ENCODE data around the gene NLGN1.
"Not testable (repeated sequence)": the region's sequence is repeated elsewhere in the genome, so short reads cannot be mapped to it uniquely, and the experiment has no call there.

NLGN1 gene

GRCh38 chr3:173583496-173583895 is 186.0 kb downstream of the NLGN1 start:
- no peak for DNase-seq

- no peak for DNase-seq
Observed at GRCh38 chr3:173584093-173584837, 186.7 kb downstream of the NLGN1 start.

- no peak for DNase-seq
Observed at GRCh38 chr3:173584838-173585831, 187.6 kb downstream of the NLGN1 start.

GRCh38 chr3:173586166-173586565 is 188.6 kb downstream of the NLGN1 start:
- DNase-seq: no peak

GRCh38 chr3:173587055-173587454 is 189.5 kb downstream of the NLGN1 start:
- no peak for DNase-seq

- no peak for DNase-seq
Observed at GRCh38 chr3:173588556-173588955, 191.0 kb downstream of the NLGN1 start.

GRCh38 chr3:173589116-173589515 is 191.6 kb downstream of the NLGN1 start:
- DNase-seq: no peak

- no peak for DNase-seq
Observed at GRCh38 chr3:173591401-173591800, 193.9 kb downstream of the NLGN1 start.

GRCh38 chr3:173594881-173595280 is 197.3 kb downstream of the NLGN1 start:
- DNase-seq: not testable (repeated sequence)

- DNase-seq: no peak
Observed at GRCh38 chr3:173599673-173600072, 202.1 kb downstream of the NLGN1 start.

- no peak for DNase-seq
Observed at GRCh38 chr3:173614522-173614921, 217.0 kb downstream of the NLGN1 start.

GRCh38 chr3:173615661-173616060 is 218.1 kb downstream of the NLGN1 start:
- no peak for DNase-seq

GRCh38 chr3:173617490-173617889 is 219.9 kb downstream of the NLGN1 start:
- no peak for DNase-seq

GRCh38 chr3:173618148-173618547 is 220.6 kb downstream of the NLGN1 start:
- no peak for DNase-seq

GRCh38 chr3:173618703-173619102 is 221.2 kb downstream of the NLGN1 start:
- no peak for DNase-seq

- no peak for DNase-seq
Observed at GRCh38 chr3:173622166-173622565, 224.6 kb downstream of the NLGN1 start.

GRCh38 chr3:173624086-173624485 is 226.5 kb downstream of the NLGN1 start:
- no peak for DNase-seq

GRCh38 chr3:173630849-173631248 is 233.3 kb downstream of the NLGN1 start:
- no peak for DNase-seq

- DNase-seq: no peak
Observed at GRCh38 chr3:173632945-173633344, 235.4 kb downstream of the NLGN1 start.

- DNase-seq: no peak
Observed at GRCh38 chr3:173635826-173636225, 238.3 kb downstream of the NLGN1 start.

- no peak for DNase-seq
Observed at GRCh38 chr3:173639098-173639497, 241.6 kb downstream of the NLGN1 start.

GRCh38 chr3:173641696-173642095 is 244.2 kb downstream of the NLGN1 start:
- no peak for DNase-seq

GRCh38 chr3:173644086-173645082 is 246.8 kb downstream of the NLGN1 start:
- no peak for DNase-seq

Data from activated CD8-positive, alpha-beta memory T cell treated with anti-CD3 and anti-CD28 coated beads for 24 hours (primary cell).